AG20443 (cell line): ENCODE measurements around the gene ZNF626.
"Not testable (repeated sequence)": the region's sequence is repeated elsewhere in the genome, so short reads cannot be mapped to it uniquely, and the experiment has no call there.

Experiments
- DNase-seq: peaks from one replicate; pipeline ENCODE4 v3.0.0; 2012; ENCODE audit warnings: low spot score, mixed read lengths

ZNF626 gene

GRCh38 chr19:20661150-20661819 is at the start of gene ZNF626:
ZNF626 (minus strand) TSS chr19:20661571; CDS start chr19:20661446, 125 bp downstream.
- DNase-seq, result peak; percentile 95

DNA sequence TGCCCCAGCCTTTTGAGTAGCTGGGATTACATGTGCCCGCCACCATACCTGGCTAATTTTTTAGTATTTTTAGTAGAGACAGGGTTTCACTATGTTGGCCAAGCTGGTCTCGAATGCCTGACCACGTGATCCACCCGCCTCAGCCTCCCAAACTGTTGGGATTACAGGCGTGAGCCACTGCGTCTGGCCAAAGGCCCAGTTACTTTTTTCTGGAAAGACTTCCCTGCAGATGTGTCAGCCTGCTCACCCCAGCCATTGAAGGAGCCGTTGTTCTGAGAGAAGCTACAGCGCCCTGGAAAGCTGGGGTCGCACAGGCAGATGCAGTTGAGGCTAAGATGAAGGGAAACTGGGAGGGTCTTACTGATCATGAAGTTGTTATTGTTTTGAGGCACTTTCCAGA is 7.9 kb upstream of the ZNF626 start:
- DNase-seq, result no peak

- no peak for DNase-seq
Observed at GRCh38 chr19:20667281-20667680, 5.9 kb upstream of the ZNF626 start.

- peak; percentile 25 for DNase-seq
Observed at GRCh38 chr19:20664901-20665781, 3.8 kb upstream of the ZNF626 start.

- not testable (repeated sequence) for DNase-seq
Observed at GRCh38 chr19:20664475-20664874, 3.1 kb upstream of the ZNF626 start.

DNA sequence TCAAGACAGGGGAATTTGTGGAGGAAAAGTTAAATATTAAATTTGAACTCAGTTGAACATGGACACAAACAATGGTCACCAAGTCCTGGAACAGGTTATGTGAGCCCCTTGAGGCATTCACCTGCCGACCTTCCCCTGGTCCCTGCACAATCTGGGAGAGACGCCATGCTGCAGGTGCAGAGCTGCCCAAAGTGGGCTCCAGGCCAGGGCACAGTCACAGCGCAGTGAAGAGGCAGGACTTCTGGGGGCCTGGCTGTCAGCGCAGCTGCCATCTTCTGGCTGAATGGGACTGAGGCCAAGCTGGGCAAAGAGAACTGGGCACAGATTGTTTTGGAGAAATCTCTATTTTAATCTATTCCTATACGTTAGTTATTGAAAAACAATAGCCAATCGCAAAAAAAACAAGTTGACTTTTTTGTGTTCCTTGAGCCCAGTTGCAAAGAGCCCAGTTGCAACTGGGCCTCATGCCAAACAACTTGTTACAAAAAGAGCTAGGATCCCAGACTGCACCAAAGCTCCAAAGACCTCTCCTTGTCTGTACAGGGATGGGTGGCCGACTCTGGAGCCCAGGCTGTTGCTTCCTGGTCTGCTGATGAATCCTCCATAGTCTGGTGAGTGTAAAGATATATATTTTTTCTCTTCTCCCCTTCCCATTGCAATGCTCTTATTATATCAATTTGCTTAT is 1.2 kb upstream of the ZNF626 start:
- DNase-seq, result no peak

- peak; percentile 5 for DNase-seq
Observed at GRCh38 chr19:20660473-20661140, 764 bp downstream of the ZNF626 start.

- DNase-seq, result no peak
Observed at GRCh38 chr19:20640545-20640944, 20.8 kb downstream of the ZNF626 start.

DNA sequence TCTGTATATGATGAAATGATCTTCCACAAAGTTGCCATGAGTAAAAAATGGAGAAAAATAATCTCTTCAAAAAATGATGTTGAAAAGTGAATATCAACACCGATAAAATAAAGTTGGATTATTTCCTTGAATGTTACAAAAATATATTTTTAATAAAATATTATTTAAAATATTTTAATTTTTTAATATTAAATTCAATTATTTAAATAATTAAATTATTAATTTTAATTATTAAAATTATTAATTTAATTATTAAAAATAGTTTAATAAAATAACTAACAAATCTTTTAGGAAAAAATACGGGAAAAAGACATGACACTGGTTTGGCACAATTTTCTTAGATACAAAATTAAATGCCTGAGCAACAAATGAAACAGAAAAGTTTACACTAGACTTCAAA is 21.3 kb downstream of the ZNF626 start:
- DNase-seq, result no peak

- DNase-seq, result not testable (repeated sequence)
Observed at GRCh38 chr19:20624560-20624959, 36.8 kb downstream of the ZNF626 start.

DNA sequence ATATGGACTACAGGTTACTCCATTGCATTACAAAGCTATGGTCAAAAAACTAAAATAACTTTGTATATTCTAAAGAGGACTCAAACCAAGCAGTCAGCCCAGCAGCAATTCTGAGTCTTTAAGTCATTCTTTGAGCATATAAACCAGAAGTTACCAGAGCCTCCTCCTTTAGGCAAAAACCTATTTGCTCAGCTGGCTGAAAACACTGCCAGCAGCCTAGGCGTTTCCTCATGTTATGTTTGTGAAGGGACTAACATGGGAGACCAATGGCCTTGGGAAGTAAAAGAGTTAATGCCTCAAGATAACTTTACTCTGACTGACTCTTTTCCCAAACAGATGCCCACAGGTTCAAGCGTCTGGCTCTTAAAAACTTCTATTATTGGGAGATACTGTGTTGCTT is 45.3 kb downstream of the ZNF626 start:
- no peak for DNase-seq

- not testable (repeated sequence) for DNase-seq
Observed at GRCh38 chr19:20614971-20615370, 46.4 kb downstream of the ZNF626 start.

DNA sequence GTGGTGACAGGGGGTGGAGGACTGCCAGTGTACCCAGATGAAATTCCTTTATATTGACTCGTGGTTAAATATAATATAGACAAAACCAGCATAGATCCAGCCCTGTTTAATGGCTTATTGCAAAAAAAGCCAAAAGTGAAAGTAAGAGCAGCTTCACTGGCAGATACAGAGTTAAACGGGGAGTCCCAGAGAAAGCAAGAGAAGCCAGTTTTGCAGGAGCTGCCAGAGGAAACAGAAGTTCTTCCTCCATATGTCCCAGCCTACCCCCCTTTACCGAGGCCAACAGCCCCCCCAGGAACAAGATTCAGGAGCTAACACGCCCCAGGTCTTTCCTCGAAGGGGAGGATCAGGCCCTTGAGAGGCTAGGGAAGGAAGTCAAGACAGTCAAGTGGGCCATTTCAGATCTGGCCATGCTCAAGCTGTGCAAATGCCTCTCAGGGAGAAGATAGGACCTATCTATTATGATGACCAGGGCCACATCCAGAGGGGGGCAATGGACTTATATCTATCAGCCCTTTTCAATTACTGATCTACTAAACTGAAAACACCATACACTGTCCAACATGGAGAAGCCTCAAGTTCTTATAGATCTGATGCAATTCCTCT is 48.6 kb downstream of the ZNF626 start:
- no peak for DNase-seq

DNA sequence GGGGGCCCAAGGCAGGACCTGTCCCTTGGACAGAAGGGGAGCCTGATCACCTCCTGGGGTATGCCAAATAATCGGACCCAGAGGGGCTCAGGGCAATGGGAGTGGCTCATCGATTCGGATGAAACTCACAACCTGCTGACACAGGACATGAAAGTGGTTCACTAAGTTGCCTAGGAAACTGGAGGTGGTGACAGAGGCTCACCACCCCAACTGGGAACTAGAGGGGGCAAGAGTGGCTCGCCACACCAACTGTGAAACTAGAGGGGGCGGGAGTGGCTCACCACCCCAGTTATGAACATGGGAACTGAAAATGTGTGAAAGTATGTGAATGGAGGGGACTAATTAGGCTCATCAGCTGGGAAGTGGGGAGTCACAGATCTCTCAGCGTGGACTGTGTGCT is 49.5 kb downstream of the ZNF626 start:
- DNase-seq, result no peak

DNA sequence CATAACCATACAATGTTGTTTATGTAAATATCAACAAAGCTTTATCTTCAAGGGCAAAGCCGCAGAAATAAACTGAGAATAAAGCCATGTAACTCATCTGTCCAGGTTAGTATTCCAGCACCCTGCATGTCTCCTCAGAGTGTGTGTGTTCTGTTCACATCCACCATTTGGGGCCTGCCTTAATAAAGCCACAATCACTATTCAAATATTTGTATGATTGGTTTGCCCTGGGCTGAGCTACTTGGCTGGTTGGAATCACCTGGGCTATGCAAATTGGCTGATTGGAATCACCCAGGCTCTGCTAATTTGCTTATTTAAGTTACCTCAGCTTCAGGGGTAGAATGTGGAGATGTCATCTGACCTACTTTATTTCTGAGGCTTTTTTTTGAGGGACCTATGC is 53.4 kb downstream of the ZNF626 start:
- no peak for DNase-seq
